C4-2B (cell line): Measurements from ENCODE around the gene VOPP1.
A peak's percentile ranks its signal among the peaks of the same experiment; 100 is the strongest.

ENCODE experiments used
- H3K27ac ChIP-seq: fragments of 450-650 bp; 2 replicates; pipeline ENCODE4 v1.5.1; 2017
- ZFX ChIP-seq: fragments of 450-650 bp; IDR thresholded peaks from 2 replicates; pipeline ENCODE4 v1.6.1; 2017
- TF ChIP-seq, protein P1 (sequence below): fragments of 450-650 bp; conservative IDR thresholded peaks from 2 replicates; pipeline ENCODE4 v1.5.1; 2017; ENCODE audit warnings: mild to moderate bottlenecking

Gene VOPP1

DNA sequence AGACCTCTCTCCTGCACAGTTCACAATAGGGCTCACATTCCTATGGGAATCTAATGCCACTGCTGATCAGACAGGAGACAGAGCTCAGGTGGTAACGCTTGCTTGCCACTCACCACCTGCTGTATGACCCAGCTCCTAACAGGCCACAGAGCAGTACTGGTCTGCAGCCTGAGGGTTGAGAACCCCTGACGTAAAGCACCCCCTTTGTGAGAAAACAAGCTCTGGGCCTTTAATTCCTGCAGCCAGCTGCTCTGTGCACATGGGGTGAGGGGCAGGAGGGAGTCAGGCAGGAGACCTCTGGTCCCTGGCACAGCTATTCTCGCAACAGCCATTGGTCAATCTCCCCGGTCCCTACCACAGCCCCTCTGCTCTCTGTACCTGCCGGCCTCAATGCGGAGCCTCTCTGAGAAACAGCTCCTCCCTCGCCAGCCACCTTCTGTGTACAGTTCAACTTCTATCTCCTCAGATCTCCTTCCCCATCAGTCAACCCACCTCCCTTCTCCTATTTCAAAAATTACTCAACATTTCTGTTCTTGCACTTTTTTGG, 105.2 kb downstream of the VOPP1 start:
- H3K27ac ChIP-seq, result 0 out of 2 replicates have a peak overlapping the region, but pooled peaks have one; percentile 1
- TF ChIP-seq, protein P1, sequence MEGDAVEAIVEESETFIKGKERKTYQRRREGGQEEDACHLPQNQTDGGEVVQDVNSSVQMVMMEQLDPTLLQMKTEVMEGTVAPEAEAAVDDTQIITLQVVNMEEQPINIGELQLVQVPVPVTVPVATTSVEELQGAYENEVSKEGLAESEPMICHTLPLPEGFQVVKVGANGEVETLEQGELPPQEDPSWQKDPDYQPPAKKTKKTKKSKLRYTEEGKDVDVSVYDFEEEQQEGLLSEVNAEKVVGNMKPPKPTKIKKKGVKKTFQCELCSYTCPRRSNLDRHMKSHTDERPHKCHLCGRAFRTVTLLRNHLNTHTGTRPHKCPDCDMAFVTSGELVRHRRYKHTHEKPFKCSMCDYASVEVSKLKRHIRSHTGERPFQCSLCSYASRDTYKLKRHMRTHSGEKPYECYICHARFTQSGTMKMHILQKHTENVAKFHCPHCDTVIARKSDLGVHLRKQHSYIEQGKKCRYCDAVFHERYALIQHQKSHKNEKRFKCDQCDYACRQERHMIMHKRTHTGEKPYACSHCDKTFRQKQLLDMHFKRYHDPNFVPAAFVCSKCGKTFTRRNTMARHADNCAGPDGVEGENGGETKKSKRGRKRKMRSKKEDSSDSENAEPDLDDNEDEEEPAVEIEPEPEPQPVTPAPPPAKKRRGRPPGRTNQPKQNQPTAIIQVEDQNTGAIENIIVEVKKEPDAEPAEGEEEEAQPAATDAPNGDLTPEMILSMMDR, result no peak
- no peak for TF ChIP-seq ZFX

DNA sequence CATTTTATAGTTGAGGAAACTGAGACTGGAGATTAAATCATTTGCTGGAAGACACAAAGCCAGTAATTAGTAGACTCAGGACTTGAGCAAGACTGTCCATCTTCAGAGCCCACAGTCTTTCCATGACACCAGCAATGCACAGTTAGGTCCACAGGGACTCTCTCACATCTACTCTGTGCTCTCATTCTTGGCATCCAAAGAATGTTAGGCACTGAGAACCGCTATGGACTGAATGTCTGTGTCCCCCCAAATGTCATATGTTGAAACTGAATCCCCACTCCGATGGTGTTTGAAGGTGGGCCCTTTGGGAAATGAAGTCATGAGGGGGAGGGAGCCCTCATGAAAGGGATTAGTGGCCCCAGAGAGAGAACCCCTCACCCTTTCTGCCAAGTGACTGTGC, 106.6 kb downstream of the VOPP1 start:
- no peak for TF ChIP-seq ZFX
- TF ChIP-seq, protein P1, result no peak
- no peak overlapping the region for H3K27ac ChIP-seq

DNA sequence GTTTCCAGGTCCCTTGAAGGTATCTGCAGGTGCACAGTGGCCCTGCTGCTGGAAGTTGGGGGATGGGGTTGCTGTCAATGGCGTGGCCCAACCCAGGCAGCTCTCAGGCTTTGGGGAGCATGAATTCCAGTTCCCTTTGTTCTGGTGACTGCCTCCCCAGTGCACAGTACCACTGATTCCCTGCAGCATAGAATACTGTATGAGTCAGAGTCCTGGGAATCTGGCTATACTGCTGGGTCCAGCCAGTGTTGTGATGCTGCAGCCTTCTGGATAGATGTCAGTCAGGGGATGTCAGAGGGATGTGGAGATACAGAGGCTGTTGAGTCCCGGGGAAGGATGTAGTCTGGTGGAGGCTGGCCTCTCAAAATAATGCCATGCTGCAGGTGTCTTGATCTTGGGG, 107.9 kb downstream of the VOPP1 start:
- no peak for TF ChIP-seq ZFX
- TF ChIP-seq, protein P1, result no peak

DNA sequence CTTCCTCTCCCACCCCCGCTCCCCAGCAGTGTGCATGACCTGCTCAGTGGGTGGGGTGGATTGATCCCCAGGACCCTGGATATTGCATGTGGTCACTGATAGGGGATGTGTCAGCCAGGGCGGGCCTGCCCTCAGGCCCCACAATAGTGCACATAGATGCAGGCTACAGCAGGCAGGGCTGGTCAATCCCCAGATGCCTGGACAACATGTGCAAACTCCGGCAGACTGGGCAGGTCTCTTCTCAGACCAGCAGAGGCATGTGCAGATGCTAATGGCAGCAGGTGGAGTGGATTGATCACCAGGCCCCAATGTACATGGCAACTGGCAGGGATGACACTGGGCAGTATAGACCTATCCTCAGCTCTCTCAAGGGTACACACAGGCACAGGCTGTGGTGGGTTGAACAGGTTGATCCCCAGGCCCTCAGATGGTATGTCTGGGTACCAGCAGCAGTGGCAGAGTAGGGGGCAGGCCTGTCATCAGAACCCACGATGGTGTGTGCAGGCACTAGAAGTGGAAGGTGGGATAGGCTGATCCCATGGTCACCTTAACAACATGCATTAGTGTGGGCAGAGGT, 108.5 kb downstream of the VOPP1 start:
- TF ChIP-seq ZFX, result no peak
- TF ChIP-seq, protein P1, result no peak
- H3K27ac ChIP-seq, result no peak overlapping the region

More for the DNA sequence above, 107.9 kb downstream of the VOPP1 start:
- no peak overlapping the region for H3K27ac ChIP-seq

DNA sequence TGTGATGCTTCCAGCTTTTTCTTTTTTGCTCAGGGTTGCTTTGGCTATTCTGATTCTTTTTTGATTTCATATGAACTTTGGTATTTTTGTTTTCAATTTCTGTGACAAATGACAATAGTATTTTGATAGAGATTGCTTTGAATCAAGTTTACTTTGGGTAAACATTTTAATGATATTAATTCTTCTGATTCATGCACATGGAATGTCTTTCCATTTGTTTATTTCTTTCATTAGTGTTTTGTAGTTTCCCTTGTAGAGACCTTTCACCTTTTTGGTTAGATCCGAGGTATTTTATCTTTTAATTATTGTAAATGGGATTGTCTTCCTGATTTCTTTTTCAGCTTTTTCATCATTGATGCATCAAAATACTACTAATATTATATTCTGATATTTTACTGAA, 114.0 kb downstream of the VOPP1 start:
- TF ChIP-seq, protein P1, result no peak
- no peak for TF ChIP-seq ZFX
- H3K27ac ChIP-seq, result no peak overlapping the region

DNA sequence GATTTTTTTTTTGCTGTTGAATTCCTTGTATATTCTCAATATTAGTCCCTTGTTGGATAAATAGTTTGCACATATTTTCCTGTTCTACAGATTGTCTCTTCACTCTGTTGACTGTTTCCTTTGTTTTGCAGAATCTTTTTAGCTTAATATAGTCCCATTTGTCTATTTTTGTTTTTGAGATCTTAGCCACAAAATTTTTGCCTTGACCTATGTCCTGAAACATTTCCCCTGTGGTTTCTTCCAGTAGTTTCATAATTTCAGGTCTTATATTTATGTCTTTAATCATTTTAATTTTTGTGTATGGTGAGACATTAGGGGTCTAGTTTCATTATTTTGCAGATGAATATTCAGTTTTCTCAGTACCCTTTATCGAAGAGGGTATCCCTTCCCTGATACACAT, 114.5 kb downstream of the VOPP1 start:
- no peak for TF ChIP-seq ZFX
- TF ChIP-seq, protein P1, result no peak
- no peak overlapping the region for H3K27ac ChIP-seq

DNA sequence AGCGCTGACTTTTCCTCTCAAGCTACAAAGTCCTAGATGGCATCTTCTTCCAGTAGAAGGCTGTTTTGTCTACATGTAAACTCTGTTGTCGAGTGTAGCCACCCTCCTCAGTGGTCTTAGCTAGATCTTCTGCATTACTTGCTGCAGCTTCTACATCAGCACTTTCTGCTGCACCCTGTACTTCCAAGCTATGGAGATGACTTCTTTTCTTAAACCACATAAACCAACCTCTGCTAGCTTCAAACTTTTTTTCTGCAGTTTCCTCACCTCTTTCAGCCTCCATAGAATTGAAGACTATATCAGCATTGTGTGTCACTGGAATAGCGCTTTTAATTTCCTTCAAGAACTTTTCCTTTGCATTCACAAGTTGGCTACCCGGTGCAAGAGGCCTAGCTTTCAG, 119.3 kb downstream of the VOPP1 start:
- TF ChIP-seq ZFX, result no peak
- TF ChIP-seq, protein P1, result no peak
- no peak overlapping the region for H3K27ac ChIP-seq
